GM18511 (cell line): ENCODE measurements around the gene MN1.

ENCODE experiments used
- ATAC-seq: cut with Tn5 transposase; IDR thresholded peaks from one replicate; pipeline ENCODE4 v1.9.1; 2021; ENCODE audit warnings: mild to moderate bottlenecking, moderate library complexity; ENCODE audit not compliant: unreplicated experiment

Gene MN1

DNA sequence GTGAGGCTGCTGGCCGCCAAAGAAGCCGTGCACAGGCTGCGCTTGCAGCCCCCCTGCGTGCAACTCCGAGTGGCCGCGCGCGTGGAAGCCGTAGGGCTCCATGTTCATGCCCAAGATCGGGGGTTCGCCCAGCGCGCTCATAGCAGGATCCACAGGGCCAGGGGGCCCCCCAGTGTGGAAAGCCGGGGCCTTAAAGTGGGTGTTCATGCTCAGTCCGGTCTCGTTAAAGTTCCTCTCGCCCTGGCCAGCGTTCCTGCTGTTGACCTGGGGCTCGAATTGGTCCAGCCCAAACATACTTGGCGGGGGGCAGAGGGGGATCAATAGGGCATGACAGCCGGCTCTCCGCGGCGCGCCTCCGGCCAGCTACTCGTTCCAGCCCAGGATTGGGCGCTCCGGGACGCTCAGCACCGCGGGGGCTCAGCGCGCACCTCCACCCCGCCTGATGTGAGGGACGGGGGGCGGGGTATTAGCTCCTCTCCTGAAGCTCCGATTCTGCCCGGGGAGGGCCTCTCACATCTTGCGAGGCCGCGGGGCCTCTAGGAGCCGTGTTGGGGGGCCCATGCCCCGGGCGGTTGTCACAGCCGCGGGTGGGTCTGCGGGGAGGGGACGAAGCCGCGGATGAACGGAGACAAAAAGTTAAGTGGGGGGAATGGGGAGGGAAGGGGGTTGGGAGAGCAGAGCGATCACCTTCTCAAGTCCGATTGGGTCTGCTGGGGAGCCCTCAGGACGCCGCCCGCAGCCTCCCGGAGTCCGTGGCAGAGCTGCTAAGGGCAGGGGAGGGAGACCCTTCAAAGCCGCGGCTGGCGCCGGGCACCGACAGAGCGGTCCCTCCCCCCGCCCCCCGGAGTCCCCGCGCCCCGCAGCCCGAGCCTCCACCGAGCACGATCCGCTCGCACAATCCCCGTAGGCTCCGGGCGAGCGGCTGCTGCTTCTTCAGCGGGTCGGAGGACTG is 1.0 kb downstream of the MN1 start:
- no peak for ATAC-seq

DNA sequence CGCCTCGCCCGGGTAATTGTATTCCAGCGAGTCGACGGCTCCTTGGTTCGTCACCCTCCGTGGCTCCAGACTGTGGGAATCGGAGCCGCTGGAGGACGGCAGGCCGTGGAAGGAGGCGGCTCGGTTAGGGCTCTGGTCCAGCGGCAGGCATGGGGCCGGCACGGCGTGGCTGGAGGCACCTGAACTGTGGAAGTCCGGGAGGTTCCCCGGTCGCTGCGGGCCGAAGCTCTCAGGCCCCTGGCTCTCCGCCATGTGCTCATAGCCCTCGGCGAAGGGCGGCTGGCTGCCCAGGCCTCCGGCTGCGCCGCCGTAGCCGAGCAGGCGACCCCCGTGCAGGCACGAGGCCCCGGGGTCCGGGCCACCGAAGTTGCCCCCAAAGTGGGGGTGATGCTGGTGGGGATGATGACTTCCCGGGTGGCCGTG is 1.7 kb downstream of the MN1 start:
- ATAC-seq: no peak

DNA sequence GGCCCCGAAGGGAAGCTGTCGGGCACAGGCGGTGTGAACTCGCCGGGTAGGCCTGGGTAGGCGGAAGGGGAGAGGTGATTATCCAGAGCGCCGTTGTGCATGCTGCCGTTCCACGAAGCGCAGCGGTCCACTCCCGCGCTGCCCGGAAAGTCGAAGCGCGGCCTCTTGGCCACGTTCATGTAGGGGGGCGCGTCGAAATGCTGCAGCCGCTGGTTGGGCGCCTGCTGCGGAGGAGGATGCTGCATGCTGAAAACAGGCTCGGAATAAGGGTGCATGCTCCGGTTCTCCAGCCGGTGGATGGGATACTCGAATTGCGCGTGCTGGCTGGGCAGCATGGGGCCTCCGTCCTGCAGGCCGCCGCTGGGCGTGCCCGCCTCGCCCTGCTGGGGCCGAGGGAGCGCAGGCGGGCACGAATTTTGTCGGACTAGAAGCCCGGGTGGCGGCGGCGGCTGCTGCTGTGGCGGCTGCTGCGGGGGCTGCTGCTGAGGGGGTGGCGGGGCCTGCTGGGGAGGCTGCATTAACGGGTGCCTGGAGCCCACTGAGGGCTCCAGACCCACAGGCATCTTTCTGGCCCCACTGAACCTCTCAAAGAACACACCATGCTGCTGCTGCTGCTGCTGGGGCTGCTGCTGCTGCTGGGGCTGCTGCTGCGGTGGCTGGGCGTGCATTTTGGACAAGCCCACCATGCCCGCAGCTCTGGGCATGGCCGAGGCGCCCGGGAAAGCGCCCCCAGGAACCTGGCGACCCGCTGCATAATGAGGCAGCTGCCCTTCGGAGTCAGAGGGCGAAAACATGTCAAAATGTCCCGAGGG is 2.3 kb downstream of the MN1 start:
- ATAC-seq: no peak

DNA sequence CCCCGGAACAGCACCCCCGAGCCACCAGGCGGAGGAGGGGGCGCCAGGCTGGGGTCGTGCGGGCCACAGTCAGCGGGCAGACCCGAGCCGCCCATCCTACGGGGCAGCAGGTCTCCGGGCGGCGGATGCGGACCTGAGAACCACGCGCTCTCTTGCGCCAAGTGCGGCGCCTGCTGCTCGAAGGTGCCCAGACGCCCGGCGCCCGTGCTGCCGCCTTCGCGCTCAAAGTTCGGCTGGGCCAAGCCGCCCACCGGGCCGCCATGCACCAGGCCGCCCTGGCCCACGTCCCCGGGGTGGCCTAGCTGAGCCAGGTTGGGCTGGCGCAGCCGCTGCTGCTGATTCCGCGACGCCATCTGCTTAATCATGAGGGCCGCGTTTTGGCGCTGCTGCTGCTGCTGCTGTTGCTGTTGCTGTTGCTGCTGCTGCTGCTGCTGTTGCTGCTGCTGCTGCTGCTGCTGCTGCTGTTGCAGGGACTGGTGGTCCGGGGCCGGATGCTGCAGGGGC is 3.0 kb downstream of the MN1 start:
- no peak for ATAC-seq

DNA sequence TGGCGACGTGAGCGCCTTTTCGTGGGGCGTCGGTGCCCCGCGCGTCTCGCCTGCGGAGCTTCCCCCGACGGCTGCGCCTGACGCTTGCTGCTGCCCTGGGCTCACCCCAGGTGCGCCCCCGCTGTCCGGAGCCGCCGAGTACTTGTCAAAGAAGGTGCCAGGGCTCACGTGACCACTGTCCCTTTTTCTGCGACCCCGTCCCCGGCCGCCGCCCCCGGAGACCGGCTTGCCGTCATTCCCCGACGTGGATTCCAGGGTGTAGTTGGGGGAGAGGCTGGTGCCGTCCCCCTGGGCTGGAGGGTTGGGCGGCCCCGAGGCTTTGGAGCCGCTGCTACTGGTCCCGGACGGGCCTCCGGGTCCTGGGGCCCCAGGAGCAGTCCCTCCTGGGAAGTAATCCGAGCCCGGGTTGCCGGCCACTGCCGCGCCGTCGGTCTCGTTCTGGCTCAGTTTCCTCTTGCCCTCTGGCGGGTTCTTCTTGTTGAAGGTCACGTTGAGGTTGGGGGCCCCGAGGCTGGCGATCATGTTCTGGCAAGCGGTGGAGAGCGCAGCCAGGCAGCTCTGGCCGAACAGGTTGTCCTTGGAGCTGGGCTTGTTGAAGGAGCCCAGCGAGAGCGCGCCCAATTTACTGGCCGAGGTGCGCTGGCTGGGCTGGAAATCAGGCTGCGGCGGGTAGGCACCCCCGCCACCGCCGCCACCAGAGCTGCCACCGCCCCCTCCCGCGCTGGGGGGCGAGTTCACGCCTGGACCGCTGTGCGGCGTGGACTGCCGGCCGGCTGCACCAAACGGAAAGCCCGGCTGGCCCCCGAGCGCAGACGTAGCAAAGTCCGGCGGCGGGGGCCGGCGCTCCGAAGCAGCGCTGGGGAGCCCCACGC is 3.8 kb downstream of the MN1 start:
- no peak for ATAC-seq

GRCh38 chr22:27796829-27797519 is 4.6 kb downstream of the MN1 start:
- ATAC-seq: no peak

DNA sequence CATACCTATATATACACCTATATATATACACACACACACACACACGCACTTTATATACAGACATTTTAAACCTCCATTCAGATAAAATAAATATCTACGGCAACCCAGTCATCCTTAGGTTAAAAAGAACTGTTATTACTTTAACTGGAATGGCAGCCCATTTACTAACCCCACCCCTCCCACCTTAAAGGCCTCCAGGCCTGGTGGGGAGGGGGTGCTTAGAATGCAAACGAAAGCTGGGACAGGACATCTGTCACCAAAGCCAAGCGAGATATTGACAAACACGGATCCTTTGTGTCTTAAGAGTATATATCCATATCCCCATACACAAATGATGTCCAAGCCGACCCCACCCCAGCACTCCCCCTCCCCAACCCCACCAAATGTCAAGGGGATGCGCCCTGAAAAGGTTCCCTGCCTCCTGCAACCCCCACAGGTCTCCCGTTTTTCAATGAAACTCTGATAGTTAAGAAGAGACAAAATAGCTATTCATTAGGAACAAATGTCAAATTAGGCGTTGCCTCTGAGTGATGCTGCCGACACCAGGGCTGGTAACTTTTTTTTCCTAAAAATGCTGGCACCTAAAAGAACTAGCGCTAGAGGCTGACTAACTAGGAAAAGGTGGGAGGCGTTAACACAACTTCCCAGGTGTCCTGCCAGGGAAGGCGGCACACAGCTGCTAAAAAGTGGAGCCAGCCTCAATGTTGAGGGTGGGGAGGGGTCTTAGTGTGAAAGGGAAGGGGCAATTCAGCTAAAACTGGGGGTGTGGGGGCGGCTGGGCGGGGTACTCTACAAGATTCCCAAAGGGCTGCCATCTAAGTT is 5.6 kb downstream of the MN1 start:
- ATAC-seq: no peak

- no peak for ATAC-seq
Measured at GRCh38 chr22:27795053-27795452, 6.5 kb downstream of the MN1 start.

GRCh38 chr22:27794226-27794625 is 7.3 kb downstream of the MN1 start:
- no peak for ATAC-seq

- ATAC-seq: no peak
Measured at GRCh38 chr22:27793576-27793975, 8.0 kb downstream of the MN1 start.

- no peak for ATAC-seq
Measured at GRCh38 chr22:27792452-27793161, 8.9 kb downstream of the MN1 start.

DNA sequence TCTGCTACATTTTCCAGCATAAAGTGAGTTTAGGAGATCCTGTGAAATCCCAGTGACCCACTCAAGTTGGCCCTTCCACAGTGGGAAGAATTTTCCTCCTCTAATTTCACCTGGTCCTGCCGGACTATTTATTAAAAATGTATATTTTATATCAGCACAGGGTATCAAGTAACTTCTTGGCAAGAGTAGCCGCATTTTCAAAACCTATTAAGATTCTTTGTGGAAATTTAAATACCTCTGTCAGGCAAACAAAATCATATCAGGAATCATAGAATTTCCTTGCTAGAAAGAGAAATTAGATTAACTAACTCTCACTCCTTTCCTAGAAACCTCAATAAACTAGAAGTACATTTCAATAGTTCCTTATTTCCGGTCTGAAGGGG is 9.7 kb downstream of the MN1 start:
- no peak for ATAC-seq

- no peak for ATAC-seq
Measured at GRCh38 chr22:27791159-27791858, 10.2 kb downstream of the MN1 start.

GRCh38 chr22:27790376-27791158 is 11.0 kb downstream of the MN1 start:
- no peak for ATAC-seq

DNA sequence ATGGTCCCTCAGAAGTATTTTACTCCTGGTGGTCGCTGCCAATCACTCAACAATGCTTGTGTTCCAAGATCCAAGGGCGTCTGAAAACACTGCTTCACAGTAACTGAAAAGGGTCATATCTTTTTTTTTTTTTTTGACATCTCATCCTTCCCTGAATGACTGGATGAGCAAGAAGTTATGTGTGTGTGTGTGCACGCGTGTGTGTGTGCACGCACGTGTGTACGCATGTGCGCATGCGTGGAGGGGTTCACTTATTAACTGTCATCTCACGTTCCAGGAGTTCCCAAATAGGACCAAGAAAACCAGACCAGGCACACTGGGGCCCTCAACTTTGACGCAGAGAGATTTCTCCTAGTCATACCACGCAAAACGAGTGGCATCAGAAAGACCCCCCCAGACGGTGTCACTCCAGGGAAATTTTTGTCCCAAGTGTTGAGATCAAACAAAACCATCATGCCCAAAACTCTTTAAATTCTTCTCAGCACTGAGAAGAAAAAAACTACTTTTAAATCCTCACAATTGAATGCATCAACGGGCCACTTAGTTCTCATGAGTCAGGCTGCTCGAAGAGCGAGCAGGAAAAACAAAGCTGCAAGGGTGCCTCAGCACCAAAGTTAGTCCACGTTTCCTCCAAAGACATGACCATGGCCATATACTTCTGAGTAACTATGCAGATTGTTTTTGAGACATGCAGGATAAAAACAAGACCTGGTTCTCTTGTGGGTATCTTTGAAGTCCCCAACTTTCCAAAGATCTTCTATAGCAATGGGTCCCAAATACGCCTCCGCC is 12.9 kb downstream of the MN1 start:
- ATAC-seq: no peak

GRCh38 chr22:27786965-27787364 is 14.6 kb downstream of the MN1 start:
- ATAC-seq: no peak
